DMS153 treated with DMSO at 0.1 percent for 48 hours (cell line): ENCODE measurements around the gene CDX1.
A peak's percentile ranks its signal among the peaks of the same experiment; 100 is the strongest.

Source experiments
- DNase-seq: peaks from one replicate; lab custom pipeline; 2025; ENCODE audit not compliant: unreplicated experiment; lab: John Stamatoyannopoulos, UW

CDX1 gene

GRCh38 chr5:150203832-150204589, 37.4 kb downstream of the CDX1 start:
- DNase-seq, result no peak

GRCh38 chr5:150204590-150204960, 38.0 kb downstream of the CDX1 start:
- no peak for DNase-seq

GRCh38 chr5:150206098-150206778, 39.7 kb downstream of the CDX1 start:
- DNase-seq, result no peak

GRCh38 chr5:150206779-150207115, 40.2 kb downstream of the CDX1 start:
- no peak for DNase-seq

GRCh38 chr5:150208187-150209098, 41.9 kb downstream of the CDX1 start:
- no peak for DNase-seq

- no peak for DNase-seq
Measured at GRCh38 chr5:150209099-150209635, 42.6 kb downstream of the CDX1 start.

- no peak for DNase-seq
Measured at GRCh38 chr5:150210644-150211043, 44.1 kb downstream of the CDX1 start.

GRCh38 chr5:150211156-150212030, 44.8 kb downstream of the CDX1 start:
- DNase-seq, result no peak

GRCh38 chr5:150213530-150213929, 47.0 kb downstream of the CDX1 start:
- DNase-seq, result no peak

GRCh38 chr5:150214289-150214688, 47.7 kb downstream of the CDX1 start:
- DNase-seq, result no peak

GRCh38 chr5:150215979-150216944, 49.7 kb downstream of the CDX1 start:
- DNase-seq, result no peak

GRCh38 chr5:150217038-150217437, 50.5 kb downstream of the CDX1 start:
- no peak for DNase-seq

GRCh38 chr5:150217873-150218692, 51.5 kb downstream of the CDX1 start:
- DNase-seq, result peak; percentile 0

GRCh38 chr5:150218693-150219035, 52.1 kb downstream of the CDX1 start:
- DNase-seq, result no peak

GRCh38 chr5:150219142-150219541, 52.6 kb downstream of the CDX1 start:
- DNase-seq, result no peak

- no peak for DNase-seq
Measured at GRCh38 chr5:150219861-150220260, 53.3 kb downstream of the CDX1 start.

- DNase-seq, result no peak
Measured at GRCh38 chr5:150221471-150221870, 54.9 kb downstream of the CDX1 start.

- no peak for DNase-seq
Measured at GRCh38 chr5:150222906-150223305, 56.3 kb downstream of the CDX1 start.

GRCh38 chr5:150223474-150223873, 56.9 kb downstream of the CDX1 start:
- no peak for DNase-seq
